ENCODE results near the gene NPLOC4. TPM values are rescaled to one million over a fixed set of nuclear protein-coding genes. Genes with fewer than 3 reads are reported as not detected.

NPLOC4 gene
- total RNA-seq, 1 donor from 2014 or later, result 93.3 TPM

GRCh38 chr17:81509972-81510784 lies 126.7 kb downstream of the NPLOC4 start:
- Mint-ChIP-seq H3K9me3 (peaks cover 3% of the 10 kb centered on the region), H3K4me3 (peak overlapping the region; percentile 99), H3K36me3 (peaks cover 44% of the 10 kb centered on the region), H3K4me1 (peaks cover 27% of the 10 kb centered on the region), H3K27me3 (ENCODE audit: low read depth) (no peaks in the 10 kb centered on the region), H3K27ac (peak overlapping the region; percentile 99)
- no peak for DNase-seq (ENCODE audit: low spot score in 2 of 2, unreplicated experiment in 2 of 2)
- TF ChIP-seq, protein P1, sequence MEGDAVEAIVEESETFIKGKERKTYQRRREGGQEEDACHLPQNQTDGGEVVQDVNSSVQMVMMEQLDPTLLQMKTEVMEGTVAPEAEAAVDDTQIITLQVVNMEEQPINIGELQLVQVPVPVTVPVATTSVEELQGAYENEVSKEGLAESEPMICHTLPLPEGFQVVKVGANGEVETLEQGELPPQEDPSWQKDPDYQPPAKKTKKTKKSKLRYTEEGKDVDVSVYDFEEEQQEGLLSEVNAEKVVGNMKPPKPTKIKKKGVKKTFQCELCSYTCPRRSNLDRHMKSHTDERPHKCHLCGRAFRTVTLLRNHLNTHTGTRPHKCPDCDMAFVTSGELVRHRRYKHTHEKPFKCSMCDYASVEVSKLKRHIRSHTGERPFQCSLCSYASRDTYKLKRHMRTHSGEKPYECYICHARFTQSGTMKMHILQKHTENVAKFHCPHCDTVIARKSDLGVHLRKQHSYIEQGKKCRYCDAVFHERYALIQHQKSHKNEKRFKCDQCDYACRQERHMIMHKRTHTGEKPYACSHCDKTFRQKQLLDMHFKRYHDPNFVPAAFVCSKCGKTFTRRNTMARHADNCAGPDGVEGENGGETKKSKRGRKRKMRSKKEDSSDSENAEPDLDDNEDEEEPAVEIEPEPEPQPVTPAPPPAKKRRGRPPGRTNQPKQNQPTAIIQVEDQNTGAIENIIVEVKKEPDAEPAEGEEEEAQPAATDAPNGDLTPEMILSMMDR (IDR thresholded peaks at IDR 0.05; ENCODE audit: unreplicated experiment), result no peak

GRCh38 chr17:81509207-81509971 lies 127.5 kb downstream of the NPLOC4 start:
- Mint-ChIP-seq H3K9me3 (peaks cover 3% of the 10 kb centered on the region), H3K4me1 (peaks cover 25% of the 10 kb centered on the region), H3K27me3 (ENCODE audit: low read depth) (no peaks in the 10 kb centered on the region), H3K27ac (peak overlapping the region; percentile 88), H3K36me3 (peaks cover 44% of the 10 kb centered on the region), H3K4me3 (peak overlapping the region; percentile 99)
- DNase-seq (ENCODE audit: low spot score in 2 of 2, unreplicated experiment in 2 of 2), result no peak
- TF ChIP-seq, protein P1 (IDR thresholded peaks at IDR 0.05; ENCODE audit: unreplicated experiment), result no peak

GRCh38 chr17:81508639-81509206 lies 128.2 kb downstream of the NPLOC4 start:
- Mint-ChIP-seq H3K4me1 (peaks cover 25% of the 10 kb centered on the region), H3K9me3 (peaks cover 3% of the 10 kb centered on the region), H3K36me3 (peaks cover 44% of the 10 kb centered on the region), H3K27ac (peak overlapping the region; percentile 88), H3K4me3 (peak overlapping the region; percentile 99), H3K27me3 (ENCODE audit: low read depth) (no peaks in the 10 kb centered on the region)
- no peak for DNase-seq (ENCODE audit: low spot score in 2 of 2, unreplicated experiment in 2 of 2)
- TF ChIP-seq, protein P1 (IDR thresholded peaks at IDR 0.05; ENCODE audit: unreplicated experiment), result no peak

Other genes with a start within 250 kb of the NPLOC4 start
- 34.9 to 36.4 TPM (median 35.1 TPM) in 3 replicates for gene BAHCC1, start 241.7 kb downstream of the NPLOC4 start, total RNA-seq
- gene ACTG1, start 124.3 kb downstream of the NPLOC4 start, total RNA-seq, result 4,391 to 4,678 TPM (median 4,589 TPM) in 3 replicates
- gene FSCN2, start 108.7 kb downstream of the NPLOC4 start, total RNA-seq, result 13.0 to 17.3 TPM (median 13.3 TPM) in 3 replicates
- 35.4 to 37.2 TPM (median 36.0 TPM) in 3 replicates for gene FAAP100, start 84.8 kb downstream of the NPLOC4 start, total RNA-seq
- 2.9 to 3.7 TPM (median 3.1 TPM) in 3 replicates for gene TSPAN10, start 84 bp upstream of the NPLOC4 start, total RNA-seq
- gene PDE6G, start 19.4 kb upstream of the NPLOC4 start, total RNA-seq, result 0.59 to 1.4 TPM (median 1.00 TPM) in 3 replicates
- 23.9 to 26.5 TPM (median 25.7 TPM) in 3 replicates for gene OXLD1, start 29.5 kb upstream of the NPLOC4 start, total RNA-seq
- 16.3 to 19.6 TPM (median 17.5 TPM) in 3 replicates for gene CCDC137, start 29.6 kb upstream of the NPLOC4 start, total RNA-seq
- gene ARL16, start 46.7 kb upstream of the NPLOC4 start, total RNA-seq, result 42.8 to 44.7 TPM (median 44.5 TPM) in 3 replicates
- 114 to 122 TPM (median 119 TPM) in 3 replicates for gene HGS, start 46.9 kb upstream of the NPLOC4 start, total RNA-seq
- 53.9 to 56.7 TPM (median 54.1 TPM) in 3 replicates for gene MRPL12, start 66.3 kb upstream of the NPLOC4 start, total RNA-seq
- 13.2 to 15.7 TPM (median 15.2 TPM) in 3 replicates for gene SLC25A10, start 75.2 kb upstream of the NPLOC4 start, total RNA-seq
- 0.18 to 0.74 TPM (median 0.66 TPM) in 3 replicates for gene GCGR, start 167.0 kb upstream of the NPLOC4 start, total RNA-seq
- 96.2 to 104 TPM (median 103 TPM) in 3 replicates for gene MCRIP1, start 196.2 kb upstream of the NPLOC4 start, total RNA-seq
- gene PPP1R27, start 197.9 kb upstream of the NPLOC4 start, total RNA-seq, result 0.35 TPM in 1 of 3 replicates, not detected in the others
- gene P4HB, start 223.4 kb upstream of the NPLOC4 start, total RNA-seq, result 405 to 433 TPM (median 421 TPM) in 3 replicates
- gene ARHGDIA, start 234.2 kb upstream of the NPLOC4 start, total RNA-seq, result 258 to 275 TPM (median 268 TPM) in 3 replicates

Data from mesothelial cell of epicardium (in vitro differentiated cells).